ENCODE data around the gene BPTF.
"Not testable (repeated sequence)": the region's sequence is repeated elsewhere in the genome, so short reads cannot be mapped to it uniquely, and the experiment has no call there.

BPTF gene

DNA sequence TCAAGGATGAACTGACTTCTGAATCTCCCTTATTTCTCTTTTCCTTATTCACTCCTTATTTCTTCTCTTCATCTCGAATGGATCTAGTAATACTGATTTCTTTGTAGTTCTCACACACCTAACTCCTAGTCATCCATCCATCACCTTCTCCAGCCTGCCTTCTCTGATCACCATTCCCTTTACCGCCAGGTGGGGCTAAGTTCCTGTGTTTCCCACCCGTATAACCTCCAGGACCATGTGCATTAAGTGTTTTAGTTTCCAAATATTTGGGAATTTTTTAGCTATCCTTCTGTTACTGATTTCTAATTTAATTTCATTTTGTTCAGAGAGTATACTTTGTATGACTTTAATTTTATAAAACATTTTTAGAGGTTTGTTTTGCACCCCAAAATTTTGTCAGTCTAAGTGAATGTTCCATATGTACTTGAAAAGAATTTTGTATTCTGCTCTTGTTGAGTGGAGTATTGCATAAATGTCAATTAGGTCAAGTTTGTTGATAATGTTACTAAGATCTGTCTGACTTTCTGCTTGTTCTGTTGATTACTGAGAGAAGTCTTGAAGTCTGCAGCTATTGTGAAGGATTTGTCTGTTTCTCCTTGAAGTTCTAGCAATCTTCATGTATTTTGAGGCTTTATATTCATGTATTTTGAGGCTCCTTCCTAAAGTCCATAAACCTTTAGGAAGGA, 8.8 kb downstream of the BPTF start:
- no peak for DNase-seq

DNA sequence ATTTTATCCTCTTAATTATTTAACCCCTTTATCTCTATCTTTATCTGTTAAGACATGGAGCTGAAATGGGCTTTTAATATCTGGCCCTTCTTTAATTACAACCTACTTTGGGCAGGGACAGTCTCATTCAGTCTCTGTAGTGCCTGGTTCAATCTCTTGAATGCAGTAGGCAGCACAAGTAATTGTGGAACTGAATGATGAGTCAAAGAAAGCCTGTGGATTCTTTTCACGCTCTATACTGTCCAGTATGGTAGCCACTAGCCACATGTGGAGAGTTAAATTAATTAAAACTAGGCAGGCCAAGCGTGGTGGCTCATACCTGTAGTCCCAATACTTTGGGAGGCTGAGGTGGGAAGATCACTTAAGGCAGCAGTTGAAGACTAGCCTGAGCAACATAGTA, 9.3 kb downstream of the BPTF start:
- DNase-seq: no peak

DNA sequence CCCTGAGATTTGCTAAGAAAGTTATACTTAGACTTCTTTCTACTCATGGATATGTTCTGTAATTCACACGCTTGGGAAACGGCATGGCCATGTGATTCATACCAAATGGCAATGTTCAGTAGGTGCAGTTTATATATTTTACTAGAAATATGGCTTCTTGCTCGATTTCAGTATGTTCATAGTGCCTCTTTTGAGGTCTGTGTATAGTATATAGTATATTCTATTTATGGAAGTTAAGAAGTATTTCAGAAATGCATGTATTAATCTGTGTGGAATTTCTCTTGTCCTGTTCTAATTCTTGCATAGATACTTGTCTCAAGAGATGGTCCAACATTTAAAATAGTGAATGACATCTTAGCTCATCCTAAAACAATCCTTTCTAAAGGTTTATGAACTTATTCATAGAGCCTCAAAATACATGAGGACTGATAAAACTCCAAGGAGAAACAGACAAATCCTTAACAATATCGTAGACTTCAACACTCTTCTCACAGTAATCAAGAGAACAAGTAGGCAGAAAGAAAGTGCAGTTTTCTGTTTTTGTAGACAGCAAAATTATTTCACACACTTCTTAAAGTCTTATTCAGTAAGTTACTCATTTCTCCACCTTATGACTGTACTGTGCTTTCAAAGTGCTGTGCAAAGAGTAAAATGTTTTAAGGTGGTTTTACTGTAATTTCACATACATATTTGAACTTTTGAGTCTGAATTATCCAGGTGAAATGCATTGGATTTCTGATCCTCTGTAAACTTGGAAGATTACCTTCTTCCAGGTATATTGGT, 11.1 kb downstream of the BPTF start:
- peak; percentile 84 for DNase-seq

DNA sequence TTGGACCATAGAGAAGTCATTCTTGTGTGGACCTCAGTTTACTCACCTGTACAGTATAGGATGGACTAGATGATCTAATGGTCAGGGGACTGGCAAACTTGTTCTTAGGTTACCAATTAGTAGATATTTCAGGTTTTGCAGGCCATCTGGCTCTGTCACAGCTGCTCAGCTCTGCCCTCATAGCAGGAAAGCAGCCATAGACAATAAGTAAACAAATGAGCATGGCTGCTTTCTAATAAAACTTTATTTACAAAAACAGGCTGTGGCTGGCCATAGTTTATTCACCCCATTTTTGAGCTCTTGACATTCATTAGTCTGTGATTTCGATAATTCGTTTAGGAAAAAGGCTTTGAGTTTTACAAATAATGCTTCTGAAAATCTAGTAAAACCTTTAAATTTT, 12.7 kb downstream of the BPTF start:
- DNase-seq: no peak

DNA sequence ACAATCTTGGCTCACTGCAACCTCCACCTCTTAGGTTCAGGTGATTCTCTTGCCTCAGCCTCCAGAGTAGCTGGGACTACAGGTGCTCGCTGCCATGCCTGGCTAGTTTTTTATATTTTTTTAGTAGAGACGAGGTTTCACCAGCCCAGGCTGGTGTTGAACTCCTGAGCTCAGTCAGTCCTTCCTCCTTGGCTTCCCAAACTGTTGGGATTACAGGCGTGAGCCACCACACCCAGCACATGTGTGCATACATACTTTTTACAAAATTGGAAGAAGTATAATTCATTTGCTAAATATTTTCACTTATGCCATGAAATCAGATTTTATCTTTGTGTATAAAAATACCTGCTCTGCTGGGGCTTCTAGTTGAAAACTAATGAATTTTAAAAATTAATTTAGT, 13.2 kb downstream of the BPTF start:
- no peak for DNase-seq

DNA sequence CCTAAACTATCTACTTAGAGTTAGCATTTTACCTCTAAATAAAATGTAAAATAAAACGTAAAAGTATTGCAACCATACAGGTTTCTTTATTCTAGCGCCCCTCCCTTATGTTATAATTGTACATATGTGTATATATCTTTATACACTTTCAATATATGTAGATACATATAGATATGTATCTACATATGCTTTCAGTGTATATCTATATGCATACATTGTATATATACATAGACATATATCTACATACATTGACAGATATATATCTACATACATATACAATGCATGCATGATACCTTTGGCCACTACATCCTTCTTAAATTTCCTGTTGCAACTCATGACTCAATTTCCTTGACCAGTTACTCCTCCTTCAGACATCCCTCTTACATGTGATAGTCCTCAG, 16.7 kb downstream of the BPTF start:
- DNase-seq: no peak

DNA sequence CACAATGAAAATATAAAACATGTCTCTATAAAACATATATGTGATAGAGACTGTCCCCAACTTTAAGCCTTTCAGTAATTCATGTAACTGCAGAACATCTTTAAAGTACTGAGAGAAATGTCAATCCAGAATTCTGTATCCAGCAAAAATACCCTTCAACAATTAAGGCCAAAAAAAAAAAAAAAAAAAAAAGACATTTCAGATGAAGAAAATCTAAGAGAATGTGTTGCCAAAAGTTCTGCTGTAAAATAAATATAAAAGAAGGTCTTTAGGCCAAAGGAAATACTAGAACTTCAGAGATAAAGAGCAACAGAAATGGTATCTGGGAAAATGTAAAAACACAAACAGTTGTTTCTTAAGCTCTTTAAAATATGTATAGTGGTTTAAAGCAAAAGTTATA, 17.3 kb downstream of the BPTF start:
- DNase-seq: no peak

DNA sequence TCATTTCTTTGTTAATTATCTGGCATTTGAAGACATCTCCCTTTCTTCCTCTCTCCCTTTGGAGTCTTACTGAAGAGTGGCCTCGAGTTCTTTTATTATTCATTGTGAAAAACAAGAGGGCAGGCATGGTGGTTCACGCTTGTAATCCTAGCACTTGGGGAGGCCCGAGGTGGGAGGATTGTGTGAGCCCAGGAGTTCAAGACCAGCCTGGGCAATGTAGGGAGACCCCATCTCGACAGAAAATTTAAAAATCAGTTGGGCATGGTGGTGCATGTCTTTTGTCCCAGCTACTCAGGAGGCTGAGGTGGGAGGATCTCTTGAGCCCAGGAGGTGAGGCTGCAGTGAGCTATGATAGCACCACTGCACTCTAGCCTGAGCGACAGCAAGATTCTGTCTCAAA, 20.1 kb downstream of the BPTF start:
- no peak for DNase-seq

DNA sequence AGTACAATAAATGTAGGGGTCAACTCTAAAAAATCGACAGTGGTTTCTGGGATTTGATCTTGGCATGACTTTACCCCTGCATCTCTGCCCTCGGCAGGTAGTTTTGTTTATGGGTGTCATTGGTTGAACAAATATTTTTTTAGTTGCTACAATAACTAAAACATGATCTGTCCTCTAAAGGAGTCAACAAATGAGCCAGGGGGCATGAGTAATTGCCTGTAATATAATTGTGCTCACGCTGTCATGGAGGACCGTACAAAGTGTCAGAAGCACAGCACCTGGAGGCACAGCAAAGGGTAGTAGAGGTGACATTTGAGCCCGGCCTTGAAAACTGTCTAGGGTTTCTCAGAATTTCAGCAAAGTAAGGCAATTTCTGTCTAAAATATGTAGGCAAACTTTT, 22.9 kb downstream of the BPTF start:
- not testable (repeated sequence) for DNase-seq

DNA sequence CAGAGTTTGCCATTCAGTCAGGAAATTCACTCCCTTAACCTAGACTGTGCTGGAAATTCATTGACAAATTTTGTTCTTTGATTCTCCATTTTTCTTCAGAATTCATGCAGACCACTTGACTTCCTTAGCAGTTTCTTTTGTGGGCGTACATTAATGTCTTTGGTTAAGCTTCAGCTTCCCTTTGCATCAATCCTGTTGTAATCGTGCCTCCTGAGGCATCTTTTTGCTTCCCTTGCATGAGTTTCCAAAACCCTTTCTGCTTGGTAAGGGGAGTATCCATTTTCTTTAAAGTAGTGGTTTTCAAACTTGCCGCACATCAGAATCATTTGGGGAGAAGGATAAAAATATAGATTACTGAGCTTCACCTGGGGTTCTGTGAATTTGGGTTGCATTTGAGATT, 23.5 kb downstream of the BPTF start:
- DNase-seq: not testable (repeated sequence)

DNA sequence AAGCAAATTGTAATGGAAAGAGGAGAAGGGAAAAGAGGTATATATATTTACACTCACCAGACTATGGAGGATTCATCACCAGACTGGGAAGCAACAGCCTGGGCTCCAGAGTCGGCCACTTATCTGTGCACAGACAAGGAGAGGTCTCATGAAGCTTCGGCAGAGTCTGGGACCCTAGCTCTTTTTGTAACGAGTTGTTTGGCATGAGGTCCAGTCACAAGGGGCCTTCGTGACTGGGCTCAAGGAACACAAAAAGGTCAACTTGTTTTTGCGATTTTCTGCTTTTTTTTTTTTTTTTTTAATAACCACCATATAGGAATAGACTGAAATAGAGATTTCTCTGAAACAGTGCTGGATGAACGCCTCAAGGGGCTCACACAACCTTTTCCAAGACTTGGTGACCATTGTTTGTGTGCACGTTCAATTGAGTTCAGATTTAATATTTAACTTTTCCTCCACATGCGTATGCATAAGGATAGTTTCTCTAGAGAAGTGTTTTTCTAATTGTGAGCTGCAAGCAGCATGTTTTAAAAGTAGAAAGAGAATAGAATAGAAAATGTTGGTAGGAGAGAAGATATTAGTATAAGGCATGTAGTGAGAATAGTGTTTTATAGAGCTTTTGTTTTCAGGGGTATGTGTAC, 25.8 kb downstream of the BPTF start:
- no peak for DNase-seq

DNA sequence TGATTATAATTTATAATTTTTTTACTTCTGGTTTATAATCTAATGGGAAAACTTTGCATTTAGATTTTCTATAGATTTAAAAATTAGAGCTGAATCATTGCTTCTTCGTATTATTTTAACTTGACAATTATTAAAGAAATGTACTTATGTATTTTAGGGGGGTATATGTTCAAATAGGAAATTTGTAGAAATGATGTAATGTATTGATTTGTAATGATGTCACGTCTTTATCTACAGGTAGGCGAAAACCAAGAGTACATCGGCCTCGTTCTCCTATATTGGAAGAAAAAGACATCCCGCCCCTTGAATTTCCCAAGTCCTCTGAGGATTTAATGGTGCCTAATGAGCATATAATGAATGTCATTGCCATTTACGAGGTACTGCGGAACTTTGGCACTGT, 28.4 kb downstream of the BPTF start:
- DNase-seq: no peak

DNA sequence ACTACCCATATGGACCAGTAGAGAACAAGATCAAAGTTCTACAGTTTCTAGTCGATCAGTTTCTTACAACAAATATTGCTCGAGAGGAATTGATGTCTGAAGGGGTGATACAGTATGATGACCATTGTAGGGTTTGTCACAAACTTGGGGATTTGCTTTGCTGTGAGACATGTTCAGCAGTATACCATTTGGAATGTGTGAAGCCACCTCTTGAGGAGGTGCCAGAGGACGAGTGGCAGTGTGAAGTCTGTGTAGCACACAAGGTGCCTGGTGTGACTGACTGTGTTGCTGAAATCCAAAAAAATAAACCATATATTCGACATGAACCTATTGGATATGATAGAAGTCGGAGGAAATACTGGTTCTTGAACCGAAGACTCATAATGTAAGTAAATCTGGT, 29.1 kb downstream of the BPTF start:
- no peak for DNase-seq

DNA sequence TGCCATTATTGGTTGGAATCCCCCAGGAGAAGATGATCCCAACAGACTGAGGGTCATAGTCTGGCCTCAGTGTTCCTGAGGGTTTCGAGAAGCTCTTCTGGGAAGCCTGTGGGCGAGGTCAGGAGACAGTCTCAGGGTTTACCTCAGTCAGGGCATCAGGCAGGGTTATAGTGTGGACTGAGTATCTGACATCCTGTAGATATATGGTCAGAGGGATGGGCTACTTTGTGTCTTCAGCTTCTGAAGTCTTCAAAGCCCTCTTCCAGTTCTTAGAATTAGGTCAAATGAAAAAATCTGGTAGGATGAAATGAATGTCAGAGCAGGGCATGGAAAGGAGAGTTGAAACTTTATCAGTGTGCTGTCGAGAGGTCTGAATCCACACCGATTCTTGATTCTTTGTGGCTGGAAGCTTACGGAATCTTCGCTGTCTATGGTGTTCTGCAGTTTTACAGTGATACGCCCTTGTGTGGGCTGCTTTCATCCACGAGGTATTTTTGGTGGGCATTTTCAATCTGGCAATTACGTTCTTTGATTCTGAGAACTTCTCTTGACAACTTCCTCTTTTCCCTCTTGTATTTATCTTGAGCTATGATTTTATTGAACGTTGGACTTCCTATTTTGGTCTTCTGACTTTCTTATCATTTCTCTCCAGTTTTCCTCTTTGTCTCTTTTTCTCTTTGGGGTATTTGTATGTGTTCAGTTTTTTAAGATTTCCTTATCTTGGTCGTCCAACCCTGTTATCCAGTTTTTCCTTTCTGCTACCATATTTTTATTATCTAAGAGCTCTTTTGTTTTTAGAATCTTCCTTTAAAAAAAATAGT, 30.4 kb downstream of the BPTF start:
- DNase-seq: no peak

DNA sequence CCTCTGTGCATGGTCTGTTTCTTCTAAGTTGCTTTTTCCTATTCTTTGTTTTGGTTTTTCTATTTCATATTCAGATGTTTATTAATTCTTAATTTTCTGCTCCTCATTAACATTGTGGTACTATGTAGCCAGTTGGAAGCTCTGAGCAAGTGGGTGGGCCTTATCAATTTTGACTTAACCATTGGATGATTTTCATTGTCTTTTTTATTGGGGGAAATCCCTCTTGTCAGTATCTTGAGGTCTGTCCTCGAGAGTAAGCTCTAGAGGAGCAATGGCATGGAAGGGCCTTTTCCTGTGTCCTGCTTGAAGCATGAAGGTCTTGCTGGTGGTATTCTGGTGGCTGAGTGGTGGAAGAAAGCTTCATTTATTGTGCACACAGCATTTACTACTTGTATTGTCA, 31.1 kb downstream of the BPTF start:
- DNase-seq: not testable (repeated sequence)

DNA sequence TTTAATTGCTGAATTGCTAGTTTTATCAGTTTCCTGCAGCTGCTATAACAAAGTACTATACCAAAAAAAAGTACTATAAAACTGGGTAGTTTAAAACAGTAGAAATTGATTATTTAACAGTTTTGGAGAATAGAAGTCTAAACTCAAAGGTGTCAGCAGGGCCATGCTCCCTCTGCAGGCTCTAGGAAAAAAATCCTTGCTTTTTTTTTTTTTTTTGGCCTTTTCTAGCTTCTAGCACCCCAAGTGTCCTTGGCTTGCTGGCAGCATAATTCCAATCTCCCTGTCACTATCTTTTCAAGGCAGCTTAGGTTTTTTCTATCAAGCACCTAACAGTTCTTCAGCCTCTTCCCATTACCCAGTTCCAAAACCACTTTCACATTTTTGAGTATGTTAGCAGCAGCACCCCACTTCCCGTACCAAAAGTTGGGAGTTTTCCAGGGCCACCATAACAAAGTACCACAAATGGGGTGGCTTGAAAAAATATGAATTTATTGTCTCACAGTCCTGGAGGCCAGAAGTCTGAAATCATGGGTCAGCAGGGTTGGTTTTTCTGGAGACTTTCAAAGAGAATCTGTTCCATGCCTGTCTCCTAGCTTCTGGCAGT, 37.4 kb downstream of the BPTF start:
- DNase-seq: no peak

DNA sequence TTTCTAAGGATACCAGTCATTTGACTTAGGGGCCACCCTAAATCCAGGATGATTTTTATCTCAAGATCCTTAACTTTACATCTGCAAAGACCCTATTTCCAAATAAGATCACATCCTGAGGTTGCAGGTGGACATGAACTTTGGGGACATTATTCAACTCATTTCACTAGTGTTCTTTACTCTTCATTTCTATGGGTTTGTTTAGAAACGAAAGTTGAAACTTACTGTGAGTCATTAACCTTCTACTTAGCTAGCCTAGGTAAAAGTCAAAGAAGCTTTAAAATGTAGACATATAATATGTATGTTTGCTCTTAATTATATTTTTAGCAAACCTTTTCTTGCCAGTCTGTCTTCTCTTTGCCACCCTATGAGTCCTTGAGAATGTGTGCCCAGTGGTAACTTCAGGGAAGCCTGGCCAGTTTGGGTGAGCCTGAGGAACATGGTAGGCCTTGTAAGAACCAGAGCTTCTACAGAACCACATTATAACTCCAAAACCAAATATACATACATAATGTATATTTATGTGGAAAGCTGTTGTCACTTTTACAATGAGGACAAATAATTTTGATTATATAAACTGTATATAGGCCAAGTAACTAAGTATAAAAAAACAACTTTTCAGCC, 38.4 kb downstream of the BPTF start:
- no peak for DNase-seq

DNA sequence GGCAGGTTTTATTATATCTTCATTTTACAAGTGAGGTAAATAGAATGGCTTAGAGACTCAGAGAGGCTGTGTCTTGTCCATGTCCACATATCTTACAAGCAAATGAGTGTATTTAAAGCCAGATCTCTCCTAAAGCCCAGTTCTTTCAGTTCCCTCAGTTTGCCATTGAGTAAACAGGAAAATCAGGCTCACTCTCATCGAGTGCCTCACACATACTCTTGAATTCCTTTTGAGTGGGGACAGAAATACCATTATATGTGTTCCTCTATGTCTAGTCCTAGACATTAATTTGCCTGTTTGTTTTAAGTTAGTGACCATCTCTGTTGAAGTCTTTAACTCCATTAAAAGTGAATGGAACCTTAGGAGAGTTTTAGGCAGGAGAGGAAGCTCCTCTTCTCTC, 40.1 kb downstream of the BPTF start:
- DNase-seq: no peak

DNA sequence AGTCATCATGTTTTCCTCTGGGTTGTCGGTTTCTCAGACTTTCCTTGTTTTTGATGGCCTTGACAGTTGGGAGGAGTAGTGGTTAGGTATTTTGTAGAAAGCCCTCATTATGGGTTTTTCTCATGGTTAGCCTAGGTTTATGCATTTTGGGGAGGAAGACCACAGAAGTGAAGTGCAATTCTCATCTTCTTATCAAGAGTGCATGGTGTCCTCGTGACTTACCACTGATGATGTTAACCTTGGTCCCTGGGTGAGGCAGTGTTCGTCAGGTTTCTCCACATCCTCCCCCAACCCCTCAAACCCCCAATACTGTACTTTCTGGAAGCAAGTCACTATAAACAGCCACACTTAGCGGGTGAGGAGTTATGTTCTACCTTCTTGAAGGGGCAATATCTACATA, 42.3 kb downstream of the BPTF start:
- no peak for DNase-seq

DNA sequence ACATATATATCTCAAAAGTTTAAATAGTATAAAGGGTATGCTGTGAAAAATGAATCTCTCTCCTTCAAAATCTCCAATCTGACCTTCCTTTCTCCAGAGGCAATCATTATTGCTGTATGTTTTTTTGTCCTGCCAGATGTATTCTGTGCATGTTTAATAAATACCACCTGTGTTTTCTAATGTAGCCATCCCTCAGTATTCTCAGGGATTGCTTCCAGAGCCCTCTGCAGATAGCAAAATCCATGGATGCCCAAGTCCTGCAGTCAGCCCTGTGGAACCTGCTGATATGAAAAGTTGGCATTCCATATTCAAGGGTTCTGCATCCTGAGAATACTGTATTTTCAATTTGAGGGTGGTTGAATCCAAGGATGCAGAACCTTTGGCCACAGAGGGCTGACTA, 42.9 kb downstream of the BPTF start:
- DNase-seq: no peak

DNA sequence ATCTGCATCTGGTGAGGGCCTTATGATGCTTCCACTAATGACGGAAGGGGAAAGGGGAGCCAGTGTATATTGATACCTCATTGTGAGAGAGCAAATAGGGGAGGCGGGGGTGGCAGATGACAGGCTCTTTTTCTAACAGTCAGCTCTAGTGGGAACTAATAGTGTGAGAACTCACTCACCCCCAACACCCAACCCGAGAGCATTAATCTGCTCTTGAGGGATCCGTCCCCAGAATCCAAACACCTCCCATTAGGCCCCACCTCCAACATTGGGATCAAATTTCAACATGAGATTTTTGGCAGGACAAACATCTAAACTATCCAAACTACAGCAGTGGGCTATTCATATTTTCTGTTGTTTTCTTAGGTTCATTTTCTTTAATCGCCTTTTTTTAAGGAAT, 54.4 kb downstream of the BPTF start:
- DNase-seq: no peak

DNA sequence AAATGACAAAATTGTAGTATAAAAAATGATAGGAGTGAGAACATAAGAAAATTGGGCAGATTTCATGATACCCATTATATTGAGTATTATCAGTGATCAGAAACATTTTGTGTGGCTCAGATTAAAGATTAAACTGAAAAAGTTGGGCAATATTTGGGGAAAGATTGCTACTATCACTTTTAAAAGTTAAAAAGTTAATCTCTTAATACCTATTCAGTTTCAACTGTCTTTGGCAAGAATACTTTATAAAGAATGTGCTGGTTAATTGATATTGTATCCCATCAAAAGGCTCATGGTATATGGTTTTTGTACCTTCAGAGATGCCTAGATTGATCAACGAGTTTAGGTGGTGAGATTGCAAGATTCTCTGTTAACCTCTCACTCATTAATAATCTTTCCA, 55.8 kb downstream of the BPTF start:
- no peak for DNase-seq

DNA sequence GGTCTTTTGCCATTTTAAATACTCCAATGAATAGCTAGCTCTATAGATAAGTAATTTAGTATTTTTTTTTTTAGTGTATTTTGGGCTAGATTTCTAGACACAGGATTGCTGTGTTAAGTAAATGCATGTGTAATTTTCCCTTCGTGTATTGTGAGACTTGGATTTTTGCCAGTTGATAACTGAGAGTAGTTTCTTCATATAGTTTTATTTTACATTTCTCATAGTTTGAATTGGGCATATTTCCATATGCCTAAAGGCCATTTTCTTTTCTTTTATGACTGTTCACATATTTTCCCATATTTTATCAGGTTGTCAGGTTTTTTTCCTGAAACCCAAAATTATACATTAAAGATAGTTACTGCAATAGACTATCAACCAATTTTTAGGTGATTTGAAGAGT, 59.4 kb downstream of the BPTF start:
- no peak for DNase-seq
